Mesenchymal stem cell (in vitro differentiated cells and primary cell): ENCODE data around the gene RFTN1.

ENCODE experiments used
- DNase-seq: peaks from one replicate; pipeline ENCODE4 v3.0.0-alpha.2; 2013
- H2AFZ ChIP-seq: one replicate; pipeline ENCODE4 v1.6.1; 2013; ENCODE audit warnings: low read depth, mild to moderate bottlenecking, control low read depth, inconsistent platforms, low read length, moderate library complexity
- H2AK5ac ChIP-seq: 2 replicates; pipeline ENCODE4 v1.6.1; 2013; ENCODE audit warnings: low read length, moderate library complexity, mild to moderate bottlenecking, inconsistent platforms; ENCODE audit not compliant: severe bottlenecking
- H2BK120ac ChIP-seq: one replicate; pipeline ENCODE4 v1.6.1; 2013; ENCODE audit warnings: low read depth, mild to moderate bottlenecking, inconsistent platforms, low read length, moderate library complexity
- H2BK12ac ChIP-seq, 2 experiments: one replicate each; pipeline ENCODE4 v1.6.1; 2013; ENCODE audit warnings: inconsistent platforms in 2 of 2, low read length in 2 of 2, mild to moderate bottlenecking in 2 of 2, moderate library complexity in 2 of 2, control low read depth in 1 of 2
- H2BK15ac ChIP-seq: one replicate; pipeline ENCODE4 v1.6.1; 2013; ENCODE audit warnings: mild to moderate bottlenecking, low read depth, inconsistent platforms; ENCODE audit not compliant: poor library complexity, severe bottlenecking
- H2BK5ac ChIP-seq: 2 replicates; pipeline ENCODE4 v1.6.1; 2013; ENCODE audit warnings: low read depth, mild to moderate bottlenecking, low read length, control low read depth, inconsistent platforms; ENCODE audit not compliant: poor library complexity, severe bottlenecking
- H3K14ac ChIP-seq, 2 experiments: one replicate each; pipeline ENCODE4 v1.6.1; 2013; ENCODE audit warnings: inconsistent platforms in 2 of 2, low read length in 2 of 2, control low read depth in 1 of 2, mild to moderate bottlenecking in 1 of 2, moderate library complexity in 1 of 2
- H3K18ac ChIP-seq, 2 experiments: one replicate each; pipeline ENCODE4 v1.6.1; 2013; ENCODE audit warnings: inconsistent platforms in 2 of 2, low read length in 2 of 2, control low read depth in 1 of 2, low read depth in 1 of 2, mild to moderate bottlenecking in 1 of 2
- H3K23ac ChIP-seq, 2 experiments: one replicate each; pipeline ENCODE4 v1.6.1; 2013; ENCODE audit warnings: inconsistent platforms in 2 of 2, low read length in 2 of 2, mild to moderate bottlenecking in 2 of 2, moderate library complexity in 2 of 2, control low read depth in 1 of 2
- H3K27ac ChIP-seq: 2 replicates; pipeline ENCODE4 v1.5.1; 2013; ENCODE audit warnings: mild to moderate bottlenecking, moderate library complexity, low read length, control low read depth, inconsistent platforms; ENCODE audit not compliant: poor library complexity, severe bottlenecking
- H3K27me3 ChIP-seq, 2 experiments: 2 replicates each; pipeline versions ENCODE4 v1.6.1 to v1.7.0; 2013; ENCODE audit warnings: low read length in 2 of 2, mild to moderate bottlenecking in 2 of 2, moderate library complexity in 2 of 2, control low read depth in 1 of 2, inconsistent platforms in 1 of 2; ENCODE audit not compliant: control insufficient read depth in 1 of 2, insufficient read depth in 1 of 2
- H3K36me3 ChIP-seq, 2 experiments: 2 replicates each; pipeline versions ENCODE4 v1.6.1 to v1.7.0; 2013; ENCODE audit warnings: low read length in 2 of 2, control low read depth in 1 of 2, inconsistent platforms in 1 of 2, low read depth in 1 of 2, mild to moderate bottlenecking in 1 of 2; ENCODE audit not compliant: insufficient read depth in 2 of 2, control insufficient read depth in 1 of 2
- H3K4ac ChIP-seq, 2 experiments: one replicate each; pipeline ENCODE4 v1.6.1; 2013; ENCODE audit warnings: inconsistent platforms in 2 of 2, low read length in 2 of 2, mild to moderate bottlenecking in 2 of 2, moderate library complexity in 2 of 2, control low read depth in 1 of 2, low read depth in 1 of 2
- H3K4me1 ChIP-seq: 2 replicates; pipeline ENCODE4 v1.6.1; 2013; ENCODE audit warnings: low read depth, low read length, control low read depth; ENCODE audit not compliant: control insufficient read depth, insufficient read depth
- H3K4me2 ChIP-seq: 2 replicates; pipeline ENCODE4 v1.6.1; 2013; ENCODE audit warnings: low read length, mild to moderate bottlenecking, inconsistent platforms; ENCODE audit not compliant: poor library complexity, severe bottlenecking
- H3K4me3 ChIP-seq, 2 experiments: 2 replicates each; pipeline versions ENCODE4 v1.5.1 to v1.7.0; 2013; ENCODE audit warnings: low read length in 2 of 2, mild to moderate bottlenecking in 2 of 2, control low read depth in 1 of 2, low read depth in 1 of 2; ENCODE audit not compliant: insufficient read depth in 1 of 2
- H3K79me1 ChIP-seq: replicated peaks from 2 replicates; pipeline ENCODE4 v1.6.1; 2013; ENCODE audit warnings: mild to moderate bottlenecking, control low read depth, low read length, inconsistent platforms; ENCODE audit not compliant: poor library complexity, severe bottlenecking
- H3K9ac ChIP-seq: 2 replicates; pipeline ENCODE4 v1.7.0; 2013; ENCODE audit warnings: mild to moderate bottlenecking, low read length, moderate library complexity
- H3K9me3 ChIP-seq: 2 replicates; pipeline ENCODE4 v1.7.0; 2013; ENCODE audit warnings: mild to moderate bottlenecking, low read length; ENCODE audit not compliant: control insufficient read depth
- H4K8ac ChIP-seq: one replicate; pipeline ENCODE4 v1.6.1; 2013; ENCODE audit warnings: inconsistent platforms, mild to moderate bottlenecking, low read length, moderate library complexity
- H4K91ac ChIP-seq: one replicate; pipeline ENCODE4 v1.6.1; 2013; ENCODE audit warnings: mild to moderate bottlenecking, low read length, inconsistent platforms
- WGBS: methylation state at CpG from one replicate; pipeline ENCODE4 v1.1.7; 2013; ENCODE audit warnings: mixed read lengths; 5-methylcytosine and 5-hydroxymethylcytosine counted together

Gene RFTN1

GRCh38 chr3:16365491-16366128 lies 147.9 kb downstream of the RFTN1 start:
- H3K9me3 ChIP-seq = no peaks in the 10 kb centered on the region
- H3K4me1 ChIP-seq = peaks cover 10% of the 10 kb centered on the region
- H4K91ac ChIP-seq = no peak overlapping the region
- H3K36me3 ChIP-seq = peaks cover 29 to 86% of the 10 kb centered on the region in 2 experiments
- H3K79me1 ChIP-seq = peaks cover 20% of the 10 kb centered on the region
- no peak overlapping the region for H2BK5ac ChIP-seq
- no peak overlapping the region for H3K4me3 ChIP-seq
- no peak overlapping the region for H4K8ac ChIP-seq
- H3K18ac ChIP-seq = no peak overlapping the region
- no peak for DNase-seq
- no peak overlapping the region for H2AFZ ChIP-seq
- H2BK120ac ChIP-seq = no peak overlapping the region
- H3K27me3 ChIP-seq = no peaks in the 10 kb centered on the region
- no peak overlapping the region for H3K4ac ChIP-seq
- no peak overlapping the region for H3K4me2 ChIP-seq
- H2BK12ac ChIP-seq = no peak overlapping the region
- no peak overlapping the region for H3K14ac ChIP-seq
- H2AK5ac ChIP-seq = no peak overlapping the region
- no peak overlapping the region for H3K9ac ChIP-seq
- H3K27ac ChIP-seq = no peak overlapping the region
- no peak overlapping the region for H2BK15ac ChIP-seq
- 81% methylated on average over 4 of the region's 6 CpGs for WGBS
- H3K23ac ChIP-seq = peak overlapping the region in 1 of 2 experiments; percentile 23

GRCh38 chr3:16364963-16365362 lies 148.5 kb downstream of the RFTN1 start:
- Histone ChIP-seq H3K4ac (no peak overlapping the region), H3K4me3 (no peak overlapping the region), H3K4me1 (peaks cover 9% of the 10 kb centered on the region), H3K36me3 (peaks cover 29 to 89% of the 10 kb centered on the region in 2 experiments), H3K18ac (no peak overlapping the region), H4K8ac (no peak overlapping the region), H2AFZ (no peak overlapping the region), H3K9ac (no peak overlapping the region), H2BK12ac (no peak overlapping the region), H2BK15ac (no peak overlapping the region), H2BK5ac (no peak overlapping the region), H2BK120ac (no peak overlapping the region), H3K9me3 (no peaks in the 10 kb centered on the region), H3K27ac (no peak overlapping the region), H3K14ac (no peak overlapping the region), H3K4me2 (no peak overlapping the region), H3K79me1 (peaks cover 20% of the 10 kb centered on the region), H2AK5ac (no peak overlapping the region), H3K23ac (no peak overlapping the region), H3K27me3 (no peaks in the 10 kb centered on the region), H4K91ac (no peak overlapping the region)
- WGBS = 100% methylated on average over 2 of the region's 2 CpGs
- DNase-seq = no peak

GRCh38 chr3:16364323-16364722 lies 149.2 kb downstream of the RFTN1 start:
- H3K27me3 ChIP-seq = no peaks in the 10 kb centered on the region
- no peak overlapping the region for H2BK5ac ChIP-seq
- H3K4me2 ChIP-seq = no peak overlapping the region
- no peak overlapping the region for H3K4me3 ChIP-seq
- H3K27ac ChIP-seq = no peak overlapping the region
- H2AK5ac ChIP-seq = no peak overlapping the region
- no peak overlapping the region for H3K18ac ChIP-seq
- peaks cover 20% of the 10 kb centered on the region for H3K79me1 ChIP-seq
- H3K9ac ChIP-seq = no peak overlapping the region
- no peak overlapping the region for H4K91ac ChIP-seq
- H3K4me1 ChIP-seq = peaks cover 7% of the 10 kb centered on the region
- no peak for DNase-seq
- no peak overlapping the region for H4K8ac ChIP-seq
- H3K14ac ChIP-seq = no peak overlapping the region
- H3K4ac ChIP-seq = no peak overlapping the region
- H2AFZ ChIP-seq = no peak overlapping the region
- WGBS = 82% methylated on average over 3 of the region's 4 CpGs
- H3K9me3 ChIP-seq = no peaks in the 10 kb centered on the region
- H2BK15ac ChIP-seq = no peak overlapping the region
- no peak overlapping the region for H2BK12ac ChIP-seq
- no peak overlapping the region for H2BK120ac ChIP-seq
- peaks cover 29 to 83% of the 10 kb centered on the region in 2 experiments for H3K36me3 ChIP-seq
- H3K23ac ChIP-seq = no peak overlapping the region

- H2BK12ac ChIP-seq = no peak overlapping the region
- no peak overlapping the region for H4K91ac ChIP-seq
- H3K4me1 ChIP-seq = peaks cover 4% of the 10 kb centered on the region
- H2BK5ac ChIP-seq = no peak overlapping the region
- no peak overlapping the region for H2BK120ac ChIP-seq
- no peak overlapping the region for H3K14ac ChIP-seq
- no peak overlapping the region for H3K4me2 ChIP-seq
- H3K27me3 ChIP-seq = no peaks in the 10 kb centered on the region
- peaks cover 29 to 76% of the 10 kb centered on the region in 2 experiments for H3K36me3 ChIP-seq
- no peak overlapping the region for H3K9ac ChIP-seq
- H2AFZ ChIP-seq = no peak overlapping the region
- WGBS = over 99% methylated on average over 7 of the region's 7 CpGs
- no peak overlapping the region for H2AK5ac ChIP-seq
- no peak overlapping the region for H3K23ac ChIP-seq
- DNase-seq = no peak
- H3K79me1 ChIP-seq = peaks cover 22% of the 10 kb centered on the region
- H3K9me3 ChIP-seq = no peaks in the 10 kb centered on the region
- no peak overlapping the region for H3K18ac ChIP-seq
- H3K4ac ChIP-seq = no peak overlapping the region
- no peak overlapping the region for H3K4me3 ChIP-seq
- no peak overlapping the region for H2BK15ac ChIP-seq
- no peak overlapping the region for H4K8ac ChIP-seq
- no peak overlapping the region for H3K27ac ChIP-seq
Observed at GRCh38 chr3:16363636-16364035, 149.9 kb downstream of the RFTN1 start.
